Calu3 (cell line): Measurements from ENCODE around the gene FAM89A. TPM values are rescaled to one million over a fixed set of nuclear protein-coding genes. Genes with fewer than 3 reads are reported as not detected.

Source experiments
- BruUV-seq: library from RNA; stranded (reverse); fragments of 400-500 nt; replicated peaks from 2 replicates; lab custom pipeline; 2021; lab: Mats Ljungman, UMichigan
- CTCF ChIA-PET: fragments of 300-600 bp; sonication (Branson Sonifier 250); formaldehyde crosslinking; loops from one replicate; lab custom pipeline; 2022; ENCODE audit warnings: antibody characterized with exemption; lab: Charles Lee
- DNase-seq: peaks from one replicate; pipeline ENCODE4 v3.0.0; 2022
- H3K27ac Mint-ChIP-seq: one replicate; pipeline ENCODE4 v1.8.0; 2022; ENCODE audit warnings: mixed read lengths; ENCODE audit not compliant: unreplicated experiment
- H3K27me3 Mint-ChIP-seq: one replicate; pipeline ENCODE4 v1.8.0; 2022; ENCODE audit warnings: mixed read lengths; ENCODE audit not compliant: unreplicated experiment
- H3K36me3 Mint-ChIP-seq: one replicate; pipeline ENCODE4 v1.8.0; 2022; ENCODE audit warnings: mild to moderate bottlenecking, moderate library complexity, mixed read lengths; ENCODE audit not compliant: insufficient read depth, unreplicated experiment
- H3K4me1 Mint-ChIP-seq: one replicate; pipeline ENCODE4 v1.8.0; 2022; ENCODE audit warnings: mild to moderate bottlenecking, low read depth, mixed read lengths; ENCODE audit not compliant: unreplicated experiment
- H3K4me3 Mint-ChIP-seq: one replicate; pipeline ENCODE4 v1.8.0; 2022; ENCODE audit warnings: mild to moderate bottlenecking, low read depth, moderate library complexity, mixed read lengths; ENCODE audit not compliant: unreplicated experiment
- H3K9me3 Mint-ChIP-seq: one replicate; pipeline ENCODE4 v1.8.0; 2022; ENCODE audit warnings: low read depth, mixed read lengths; ENCODE audit not compliant: unreplicated experiment
- CTCF ChIP-seq: fragments of 200-600 bp; IDR thresholded peaks from one replicate; pipeline ENCODE4 v1.8.0; 2022; ENCODE audit warnings: antibody characterized with exemption; ENCODE audit not compliant: unreplicated experiment
- intact Hi-C: fragments of 100-400 bp; cut with micrococcal nuclease; formaldehyde crosslinking; loops from one replicate; pipeline ENCODE4 v1.10.0; 2022; ENCODE audit not compliant: unreplicated experiment
- total RNA-seq: library from RNA; stranded (reverse); gene quantifications from 2 replicates; pipeline ENCODE4 v1.2.3, GENCODE V29; 2022

Gene FAM89A
- total RNA-seq, 1 experiment from 2014 or later, result 12.3 TPM

- no peak for DNase-seq
- no TSS peak for BruUV-seq
- CTCF ChIA-PET, result interaction anchor here (0.6 kb wide), 1 partner anchor 535 kb away, joined by 3 read pairs; no protein-coding TSS in a partner anchor
- Mint-ChIP-seq H3K27ac (no peak overlapping the region), H3K4me3 (no peak overlapping the region), H3K36me3 (peaks cover 14% of the 10 kb centered on the region), H3K4me1 (no peaks in the 10 kb centered on the region), H3K27me3 (no peaks in the 10 kb centered on the region), H3K9me3 (peaks cover 10% of the 10 kb centered on the region)
- intact Hi-C loops, result no loop called here
- TF ChIP-seq CTCF, result no peak
Observed at GRCh38 chr1:231001892-231002291, 38.2 kb downstream of the FAM89A start.

GRCh38 chr1:231000639-231001038 lies 39.4 kb downstream of the FAM89A start:
- CTCF ChIA-PET, result no interaction called here
- Mint-ChIP-seq H3K4me3 (no peak overlapping the region), H3K27ac (no peak overlapping the region), H3K27me3 (no peaks in the 10 kb centered on the region), H3K9me3 (peaks cover 10% of the 10 kb centered on the region), H3K4me1 (no peaks in the 10 kb centered on the region), H3K36me3 (peaks cover 14% of the 10 kb centered on the region)
- BruUV-seq, result no TSS peak
- no peak for DNase-seq
- no peak for TF ChIP-seq CTCF
- intact Hi-C loops, result no loop called here

- Mint-ChIP-seq H3K4me3 (no peak overlapping the region), H3K9me3 (peaks cover 10% of the 10 kb centered on the region), H3K27me3 (no peaks in the 10 kb centered on the region), H3K27ac (no peak overlapping the region), H3K4me1 (no peaks in the 10 kb centered on the region), H3K36me3 (peaks cover 14% of the 10 kb centered on the region)
- intact Hi-C loops, result no loop called here
- CTCF ChIA-PET, result no interaction called here
- BruUV-seq, result no TSS peak
- no peak for TF ChIP-seq CTCF
- no peak for DNase-seq
Observed at GRCh38 chr1:231000201-231000600, 39.9 kb downstream of the FAM89A start.

- intact Hi-C loops, result no loop called here
- CTCF ChIA-PET, result interaction anchor here (0.7 kb wide), 1 partner anchor 101 kb away, joined by 4 read pairs; no protein-coding TSS in a partner anchor
Observed at GRCh38 chr1:230994860-230995259, 45.2 kb downstream of the FAM89A start.

More at GRCh38 chr1:230994860-230995259, 45.2 kb downstream of the FAM89A start:
- no TSS peak for BruUV-seq
- no peak overlapping the region for H3K4me3 Mint-ChIP-seq
- H3K27me3 Mint-ChIP-seq, result no peaks in the 10 kb centered on the region
- H3K4me1 Mint-ChIP-seq, result no peaks in the 10 kb centered on the region
- TF ChIP-seq CTCF, result no peak
- no peak overlapping the region for H3K27ac Mint-ChIP-seq
- H3K9me3 Mint-ChIP-seq, result no peaks in the 10 kb centered on the region
- no peak for DNase-seq
- peaks cover 20% of the 10 kb centered on the region for H3K36me3 Mint-ChIP-seq
